Ishikawa (cell line): ENCODE measurements around the gene EVA1B.
A peak's percentile ranks its signal among the peaks of the same experiment; 100 is the strongest.

Experiments used
- CEBPB ChIP-seq: IDR thresholded peaks from 2 replicates; pipeline ENCODE4 v1.6.1; 2012
- CREB1 ChIP-seq: IDR thresholded peaks from 2 replicates; pipeline ENCODE4 v1.6.1; 2012; ENCODE audit warnings: low read depth
- EGR1 ChIP-seq: IDR thresholded peaks from 2 replicates; pipeline ENCODE4 v1.6.1; 2012
- EP300 ChIP-seq: IDR thresholded peaks from 2 replicates; pipeline ENCODE4 v1.6.1; 2012; ENCODE audit warnings: borderline replicate concordance
- FOXM1 ChIP-seq: IDR thresholded peaks from 2 replicates; pipeline ENCODE4 v1.6.1; 2012; ENCODE audit warnings: low read depth, borderline replicate concordance
- NFIC ChIP-seq: IDR thresholded peaks from 2 replicates; pipeline ENCODE4 v1.6.1; 2012
- RAD21 ChIP-seq: IDR thresholded peaks from 2 replicates; pipeline ENCODE4 v1.6.1; 2012; ENCODE audit warnings: low read depth
- TAF1 ChIP-seq: IDR thresholded peaks from 2 replicates; pipeline ENCODE4 v1.6.1; 2012; ENCODE audit warnings: low read depth, mild to moderate bottlenecking
- TCF12 ChIP-seq: IDR thresholded peaks from 2 replicates; pipeline ENCODE4 v1.6.1; 2012; ENCODE audit warnings: low read depth
- TEAD4 ChIP-seq: IDR thresholded peaks from 2 replicates; pipeline ENCODE4 v1.6.1; 2012
- YY1 ChIP-seq: IDR thresholded peaks from 2 replicates; pipeline ENCODE4 v1.6.1; 2012; ENCODE audit warnings: low read depth
- ZBTB7A ChIP-seq: IDR thresholded peaks from 2 replicates; pipeline ENCODE4 v1.6.1; 2012; ENCODE audit warnings: low read depth
- TF ChIP-seq, protein P1 (sequence below): IDR thresholded peaks from 2 replicates; pipeline ENCODE4 v1.6.1; 2012; ENCODE audit warnings: low read depth, mild to moderate bottlenecking
- TF ChIP-seq, protein P2 (sequence below): IDR thresholded peaks from 2 replicates; pipeline ENCODE4 v1.6.1; 2012
- TF ChIP-seq, protein P3 (sequence below): IDR thresholded peaks from 2 replicates; pipeline ENCODE4 v1.6.1; 2012

The EVA1B gene

DNA sequence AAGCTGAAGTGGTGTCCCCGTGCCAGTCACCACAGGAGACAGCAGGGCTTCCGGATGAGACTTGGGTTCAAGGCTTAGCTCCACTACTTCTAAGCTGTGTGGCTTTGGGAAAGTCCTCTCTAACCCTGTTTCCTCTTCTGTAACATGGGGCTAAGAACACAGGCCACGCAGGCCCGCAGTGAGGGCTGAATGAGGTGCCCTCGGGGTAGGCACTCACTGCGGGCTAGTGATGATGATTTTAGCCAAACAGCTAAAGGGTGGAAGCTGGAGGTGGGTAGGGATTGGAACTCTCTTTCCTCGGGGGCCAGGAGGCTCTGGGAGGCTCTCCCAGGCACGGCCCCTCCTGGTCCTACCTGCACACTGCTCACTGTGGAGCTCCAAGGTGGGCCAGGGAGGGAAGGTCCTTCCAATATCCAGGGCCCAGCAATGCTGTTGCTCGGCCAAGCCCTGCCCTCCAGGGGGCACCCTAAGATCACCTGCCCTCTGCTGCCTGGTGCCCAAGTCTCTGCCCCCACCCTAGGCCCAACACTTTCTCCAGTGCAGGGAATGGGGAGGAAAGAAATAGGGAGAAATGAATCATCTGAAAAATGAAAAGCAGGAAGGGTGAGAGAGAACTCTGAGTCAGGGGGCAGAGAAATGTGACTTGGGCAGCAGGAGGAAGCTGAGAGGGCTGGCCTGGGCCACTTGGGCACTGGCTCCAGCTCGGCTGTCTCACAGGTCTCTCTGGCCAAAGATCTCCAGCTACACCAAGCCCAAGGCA, 19.2 kb upstream of the EVA1B start:
- TF ChIP-seq CEBPB = no peak
- peak; percentile 88 for TF ChIP-seq RAD21

DNA sequence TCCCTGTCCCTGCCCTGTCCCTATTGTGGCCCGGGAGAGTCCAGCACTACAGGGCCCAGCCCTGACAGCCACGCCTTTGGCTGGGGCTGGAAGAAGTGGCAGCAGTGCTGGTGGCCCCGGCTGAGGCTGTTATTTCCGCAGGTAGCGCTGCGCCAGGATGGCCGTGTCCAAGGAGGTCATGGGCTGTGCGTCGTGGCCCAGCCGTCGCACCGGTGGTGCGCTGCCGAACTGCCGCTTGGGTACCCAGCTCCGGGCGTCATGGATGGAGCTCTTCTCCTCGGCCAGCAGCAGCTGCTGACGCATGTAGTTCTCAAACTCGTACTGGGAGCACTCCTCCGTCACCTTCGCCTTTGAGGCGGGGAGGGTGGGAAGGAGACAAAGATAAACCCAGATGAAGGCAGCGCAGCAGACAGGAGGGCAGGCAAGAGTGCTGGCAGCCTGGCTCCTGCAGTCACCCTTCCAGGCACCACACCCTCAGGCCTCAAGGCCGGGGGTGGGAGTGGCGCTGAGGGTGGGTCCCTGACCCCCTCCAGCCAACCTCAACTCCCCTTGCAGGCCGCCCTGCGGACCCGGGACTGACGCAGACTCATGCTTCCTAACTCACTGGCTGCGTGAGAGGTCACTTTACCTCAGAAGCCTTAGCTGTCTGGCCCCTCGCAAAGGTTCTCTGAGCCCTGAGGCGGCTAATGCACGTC, 18.3 kb upstream of the EVA1B start:
- no peak for TF ChIP-seq FOXM1
- TF ChIP-seq YY1 = no peak
- no peak for TF ChIP-seq CREB1
- TF ChIP-seq CEBPB = no peak
- no peak for TF ChIP-seq EGR1
- TF ChIP-seq NFIC = no peak
- TF ChIP-seq RAD21 = no peak
- TF ChIP-seq EP300 = no peak
- TF ChIP-seq TAF1 = no peak
- TF ChIP-seq, protein P1, sequence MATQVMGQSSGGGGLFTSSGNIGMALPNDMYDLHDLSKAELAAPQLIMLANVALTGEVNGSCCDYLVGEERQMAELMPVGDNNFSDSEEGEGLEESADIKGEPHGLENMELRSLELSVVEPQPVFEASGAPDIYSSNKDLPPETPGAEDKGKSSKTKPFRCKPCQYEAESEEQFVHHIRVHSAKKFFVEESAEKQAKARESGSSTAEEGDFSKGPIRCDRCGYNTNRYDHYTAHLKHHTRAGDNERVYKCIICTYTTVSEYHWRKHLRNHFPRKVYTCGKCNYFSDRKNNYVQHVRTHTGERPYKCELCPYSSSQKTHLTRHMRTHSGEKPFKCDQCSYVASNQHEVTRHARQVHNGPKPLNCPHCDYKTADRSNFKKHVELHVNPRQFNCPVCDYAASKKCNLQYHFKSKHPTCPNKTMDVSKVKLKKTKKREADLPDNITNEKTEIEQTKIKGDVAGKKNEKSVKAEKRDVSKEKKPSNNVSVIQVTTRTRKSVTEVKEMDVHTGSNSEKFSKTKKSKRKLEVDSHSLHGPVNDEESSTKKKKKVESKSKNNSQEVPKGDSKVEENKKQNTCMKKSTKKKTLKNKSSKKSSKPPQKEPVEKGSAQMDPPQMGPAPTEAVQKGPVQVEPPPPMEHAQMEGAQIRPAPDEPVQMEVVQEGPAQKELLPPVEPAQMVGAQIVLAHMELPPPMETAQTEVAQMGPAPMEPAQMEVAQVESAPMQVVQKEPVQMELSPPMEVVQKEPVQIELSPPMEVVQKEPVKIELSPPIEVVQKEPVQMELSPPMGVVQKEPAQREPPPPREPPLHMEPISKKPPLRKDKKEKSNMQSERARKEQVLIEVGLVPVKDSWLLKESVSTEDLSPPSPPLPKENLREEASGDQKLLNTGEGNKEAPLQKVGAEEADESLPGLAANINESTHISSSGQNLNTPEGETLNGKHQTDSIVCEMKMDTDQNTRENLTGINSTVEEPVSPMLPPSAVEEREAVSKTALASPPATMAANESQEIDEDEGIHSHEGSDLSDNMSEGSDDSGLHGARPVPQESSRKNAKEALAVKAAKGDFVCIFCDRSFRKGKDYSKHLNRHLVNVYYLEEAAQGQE = no peak
- no peak for TF ChIP-seq TCF12
- no peak for TF ChIP-seq ZBTB7A
- TF ChIP-seq TEAD4 = no peak
- TF ChIP-seq, protein P2, sequence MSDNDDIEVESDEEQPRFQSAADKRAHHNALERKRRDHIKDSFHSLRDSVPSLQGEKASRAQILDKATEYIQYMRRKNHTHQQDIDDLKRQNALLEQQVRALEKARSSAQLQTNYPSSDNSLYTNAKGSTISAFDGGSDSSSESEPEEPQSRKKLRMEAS = no peak
- TF ChIP-seq, protein P3, sequence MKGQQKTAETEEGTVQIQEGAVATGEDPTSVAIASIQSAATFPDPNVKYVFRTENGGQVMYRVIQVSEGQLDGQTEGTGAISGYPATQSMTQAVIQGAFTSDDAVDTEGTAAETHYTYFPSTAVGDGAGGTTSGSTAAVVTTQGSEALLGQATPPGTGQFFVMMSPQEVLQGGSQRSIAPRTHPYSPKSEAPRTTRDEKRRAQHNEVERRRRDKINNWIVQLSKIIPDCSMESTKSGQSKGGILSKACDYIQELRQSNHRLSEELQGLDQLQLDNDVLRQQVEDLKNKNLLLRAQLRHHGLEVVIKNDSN = no peak

DNA sequence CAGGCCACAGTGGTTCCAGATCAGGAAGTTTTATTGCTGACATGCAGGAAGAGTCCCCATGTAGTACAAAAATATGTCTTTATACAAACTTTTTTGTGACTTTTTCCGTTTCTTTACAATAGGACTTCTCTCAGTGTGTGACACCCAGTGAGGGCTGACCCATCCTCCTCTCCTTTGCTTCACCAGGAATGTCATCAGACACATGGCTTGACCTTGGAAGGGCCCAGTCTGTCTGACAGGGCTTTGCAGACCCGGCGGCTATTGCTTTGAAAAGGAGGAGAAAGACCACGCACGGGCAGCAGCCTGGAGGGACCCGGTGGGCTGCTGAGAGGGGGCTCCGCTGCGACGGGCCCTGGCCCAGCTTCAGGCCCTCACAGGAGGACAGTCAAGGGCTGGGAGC, 16.2 kb upstream of the EVA1B start:
- no peak for TF ChIP-seq EGR1

DNA sequence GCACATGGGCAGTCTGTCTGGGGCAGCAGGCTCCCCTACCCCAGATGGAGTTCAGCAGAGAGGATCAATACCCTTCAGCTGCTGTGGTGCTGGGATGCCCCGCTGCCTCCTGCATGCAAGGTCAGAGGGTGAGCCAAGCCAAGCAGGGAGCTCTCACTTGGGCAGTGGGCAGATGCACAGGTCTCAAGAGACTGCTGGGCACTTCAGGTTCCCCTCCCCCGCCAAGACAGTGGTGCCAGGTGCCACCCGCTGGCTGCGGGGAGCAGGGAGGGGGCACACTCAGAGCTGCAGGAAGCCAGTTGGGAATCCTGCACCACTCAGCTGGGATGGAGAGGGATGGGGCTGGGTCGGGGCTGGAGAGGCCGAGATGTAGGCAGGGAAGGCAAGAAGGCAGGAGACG, 15.8 kb upstream of the EVA1B start:
- TF ChIP-seq TCF12 = no peak

DNA sequence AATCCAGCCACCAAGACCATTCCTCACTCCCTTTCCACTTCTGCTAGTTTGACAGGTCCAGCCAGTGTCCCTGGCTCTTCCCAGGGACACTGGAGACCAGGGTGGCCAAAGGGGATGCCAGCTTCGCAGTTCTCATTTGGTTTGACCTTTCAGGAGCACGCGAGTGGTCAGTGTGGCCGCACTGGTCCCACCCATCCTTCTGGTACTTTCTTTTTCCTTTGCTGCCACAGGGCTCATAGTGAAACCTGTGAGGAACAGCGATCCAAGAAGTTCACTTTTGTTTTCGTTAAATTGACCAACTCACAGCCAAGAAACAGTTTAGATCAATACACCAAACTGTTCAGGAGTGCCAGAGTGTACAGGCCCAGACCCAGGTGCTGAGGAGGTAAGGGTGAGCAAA, 14.4 kb upstream of the EVA1B start:
- TF ChIP-seq CREB1 (no peak), CEBPB (no peak)

DNA sequence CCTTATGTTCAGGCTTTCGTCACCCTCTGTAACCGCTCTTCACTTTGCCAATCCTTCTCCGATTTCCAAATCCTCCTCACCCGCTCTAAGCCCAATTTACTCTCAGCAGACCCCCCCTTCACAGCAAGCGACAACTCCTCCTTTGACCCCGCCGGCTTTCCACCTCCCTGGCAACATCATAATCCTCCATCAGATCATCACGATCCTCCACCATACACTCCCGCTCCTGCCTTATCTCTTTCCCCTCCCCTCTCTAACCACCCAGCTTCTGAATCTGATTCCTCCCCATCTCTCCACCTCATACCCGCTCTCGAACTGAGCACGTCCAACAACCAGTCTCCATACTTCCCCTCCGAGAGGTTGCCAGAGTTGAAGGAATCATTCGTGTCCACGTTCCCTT, 7.5 kb upstream of the EVA1B start:
- TF ChIP-seq EP300 = no peak
- no peak for TF ChIP-seq YY1
- TF ChIP-seq, protein P2 = no peak
- TF ChIP-seq TEAD4 = no peak

DNA sequence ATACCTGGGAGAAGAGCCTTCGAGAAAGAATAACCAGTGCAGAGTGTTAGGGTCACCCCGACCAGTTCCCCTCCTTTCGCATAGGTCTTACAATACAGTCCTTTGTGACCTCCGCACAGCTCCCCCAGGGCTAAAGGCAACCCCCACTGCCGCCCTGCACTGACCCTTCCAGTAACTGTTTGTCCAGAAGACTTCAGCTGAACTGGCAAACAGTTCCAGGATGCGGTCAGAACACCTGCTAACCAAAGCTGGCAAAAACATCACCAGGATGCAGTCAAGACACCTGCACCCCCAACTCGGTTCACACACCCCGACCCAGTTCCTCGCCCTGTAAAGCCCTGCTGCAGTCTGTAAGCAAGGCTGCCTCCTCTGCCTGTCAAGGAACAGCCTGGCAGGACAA, 6.4 kb upstream of the EVA1B start:
- TF ChIP-seq, protein P1 = no peak
- TF ChIP-seq TAF1 (no peak), CEBPB (no peak), EGR1 (no peak), TEAD4 (no peak), NFIC (no peak), FOXM1 (no peak), RAD21 (no peak)

DNA sequence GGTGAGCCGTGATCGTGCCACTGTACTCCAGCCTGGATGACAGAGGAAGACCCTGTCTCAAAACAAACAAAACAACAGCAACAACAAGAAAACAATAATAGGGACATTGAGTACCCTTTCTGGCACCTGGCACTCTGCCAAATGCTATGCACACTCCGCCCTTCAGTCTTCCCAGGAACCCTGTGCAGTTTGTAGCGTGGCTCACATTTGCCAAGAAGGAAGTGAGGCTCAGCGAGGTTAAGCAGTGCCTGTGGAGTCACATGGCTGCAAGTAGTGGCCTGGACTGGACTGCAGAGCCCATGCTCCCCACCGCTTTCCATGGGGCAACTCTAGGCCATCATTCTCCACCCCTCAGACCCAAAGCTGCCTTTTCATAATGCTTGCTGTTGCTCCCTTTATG, 5.3 kb upstream of the EVA1B start:
- TF ChIP-seq, protein P2 = peak; percentile 38; the same call in 1 of the 2 replicates
- TF ChIP-seq, protein P3 = peak; percentile 47; the same call in 1 of the 2 replicates
- TF ChIP-seq NFIC (peak; percentile 82), TEAD4 (no peak)
